H1 (cell line): ENCODE data around the gene MFAP5. TPM values are rescaled to one million over a fixed set of nuclear protein-coding genes. Genes with fewer than 3 reads are reported as not detected.

Experiments used
- CTCF ChIA-PET: fragments of 300-600 bp; sonication (Branson Sonifier 250); formaldehyde crosslinking; loops from one replicate; lab custom pipeline; 2021; ENCODE audit not compliant: partially characterized antibody; lab: Charles Lee
- POLR2A ChIA-PET: fragments of 300-600 bp; sonication (Branson Sonifier 250); formaldehyde crosslinking; loops from one replicate; lab custom pipeline; 2021; ENCODE audit warnings: inconsistent platforms; ENCODE audit not compliant: partially characterized antibody; lab: Charles Lee
- DNase-seq, 2 experiments: peaks; one replicate each; pipeline versions ENCODE4 v3.0.0 to v3.0.0-alpha.2; 2010 to 2022; ENCODE audit warnings: low spot score in 2 of 2, low read depth in 1 of 2, mixed read lengths in 1 of 2
- FAIRE-seq: peaks from 2 replicates; lab custom pipeline; 2011; peaks lifted over from hg19 to GRCh38; lab: Jason Lieb, UNC
- H2AFZ ChIP-seq: 2 replicates; pipeline ENCODE4 v1.8.1; 2012; ENCODE audit warnings: low read length, inconsistent platforms
- H2AK5ac ChIP-seq: 2 replicates; pipeline ENCODE4 v1.6.1; 2013; ENCODE audit warnings: low read depth, low read length
- H2BK120ac ChIP-seq: replicated peaks from 2 replicates; pipeline ENCODE3; 2013; ENCODE audit warnings: low read depth, low read length, inconsistent platforms
- H2BK12ac ChIP-seq: 2 replicates; pipeline ENCODE4 v1.6.1; 2013; ENCODE audit warnings: low read depth, low read length
- H2BK15ac ChIP-seq: 2 replicates; pipeline ENCODE4 v1.6.1; 2013; ENCODE audit warnings: low read length
- H2BK20ac ChIP-seq: 2 replicates; pipeline ENCODE4 v1.6.1; 2013; ENCODE audit warnings: low read length
- H2BK5ac ChIP-seq: 2 replicates; pipeline ENCODE4 v1.6.1; 2013; ENCODE audit warnings: low read depth, low read length
- H3K14ac ChIP-seq: 2 replicates; pipeline ENCODE4 v1.6.1; 2013; ENCODE audit warnings: inconsistent platforms; ENCODE audit not compliant: insufficient read length
- H3K18ac ChIP-seq: 2 replicates; pipeline ENCODE4 v1.6.1; 2013; ENCODE audit warnings: low read length; ENCODE audit errors: extremely low read depth
- H3K23ac ChIP-seq: 2 replicates; pipeline ENCODE4 v1.6.1; 2013; ENCODE audit warnings: inconsistent platforms; ENCODE audit not compliant: insufficient read length
- H3K23me2 ChIP-seq: 2 replicates; pipeline ENCODE4 v1.6.1; 2013; ENCODE audit warnings: low read depth, low read length
- H3K27ac ChIP-seq: 2 replicates; pipeline ENCODE4 v1.6.1; 2011; ENCODE audit warnings: low read depth, low read length, inconsistent platforms
- H3K27me3 ChIP-seq, 4 experiments: replicated peaks in 1 of 4; 1 replicate in 1 of 4; 2 replicates in 3 of 4; pipeline versions ENCODE4 v1.6.1 to v1.8.1; 2011 to 2013; ENCODE audit warnings: low read length in 3 of 4, mild to moderate bottlenecking in 3 of 4, inconsistent platforms in 2 of 4, mixed read lengths in 2 of 4, moderate library complexity in 1 of 4; ENCODE audit not compliant: control insufficient read depth in 3 of 4, insufficient read depth in 3 of 4; ENCODE audit errors: extremely low read depth in 1 of 4
- H3K36me3 ChIP-seq, 4 experiments: 2 replicates each; pipeline versions ENCODE4 v1.6.1 to v1.8.1; 2011 to 2013; ENCODE audit warnings: mild to moderate bottlenecking in 4 of 4, low read length in 3 of 4, moderate library complexity in 2 of 4, control low read depth in 1 of 4, inconsistent platforms in 1 of 4; ENCODE audit not compliant: insufficient read depth in 4 of 4, control insufficient read depth in 2 of 4
- H3K4ac ChIP-seq: replicated peaks from 2 replicates; pipeline ENCODE3; 2013; ENCODE audit warnings: low read length, low read depth, mixed read lengths, inconsistent platforms; ENCODE audit not compliant: insufficient read length
- H3K4me1 ChIP-seq, 4 experiments: replicated peaks in 1 of 4; 1 replicate in 1 of 4; 2 replicates in 3 of 4; pipeline versions ENCODE4 v1.6.1 to v1.8.1; 2011 to 2013; ENCODE audit warnings: low read length in 3 of 4, inconsistent platforms in 2 of 4, mixed read lengths in 1 of 4; ENCODE audit not compliant: insufficient read depth in 4 of 4, control insufficient read depth in 3 of 4
- H3K4me2 ChIP-seq, 2 experiments: 2 replicates each; pipeline versions ENCODE4 v1.6.1 to v1.8.1; 2011 to 2013; ENCODE audit warnings: low read depth in 2 of 2, low read length in 2 of 2, control low read depth in 1 of 2, inconsistent platforms in 1 of 2, mild to moderate bottlenecking in 1 of 2; ENCODE audit not compliant: insufficient read depth in 1 of 2
- H3K4me3 ChIP-seq, 4 experiments: fragments of 200-600, 300-600 bp in 1 of 4; sonication (generic), shearing (Covaris generic), sonication (Bioruptor Twin) in 1 of 4; 2 replicates each; pipeline versions ENCODE4 v1.5.1 to v1.8.1; 2011 to 2016; ENCODE audit warnings: low read length in 4 of 4, low read depth in 3 of 4, control low read depth in 2 of 4, inconsistent platforms in 2 of 4, mild to moderate bottlenecking in 2 of 4, mixed read lengths in 1 of 4, moderate library complexity in 1 of 4; ENCODE audit not compliant: insufficient read depth in 2 of 4; ENCODE audit errors: extremely low read depth in 1 of 4
- H3K56ac ChIP-seq: replicated peaks from 2 replicates; pipeline ENCODE3; 2013; ENCODE audit warnings: low read depth, mild to moderate bottlenecking, mixed read lengths, low read length, inconsistent platforms; ENCODE audit not compliant: insufficient read length
- H3K79me1 ChIP-seq: 2 replicates; pipeline ENCODE4 v1.6.1; 2013; ENCODE audit warnings: low read depth, low read length, control low read depth
- H3K79me2 ChIP-seq, 2 experiments: 2 replicates each; pipeline versions ENCODE4 v1.6.1 to v1.8.1; 2012 to 2013; ENCODE audit warnings: low read length in 2 of 2, mild to moderate bottlenecking in 2 of 2, inconsistent platforms in 1 of 2; ENCODE audit not compliant: insufficient read depth in 2 of 2, control insufficient read depth in 1 of 2
- H3K9ac ChIP-seq, 4 experiments: replicated peaks in 1 of 4; 1 replicate in 1 of 4; 2 replicates in 3 of 4; pipeline versions ENCODE4 v1.6.1 to v1.8.1; 2011 to 2013; ENCODE audit warnings: low read depth in 3 of 4, low read length in 3 of 4, control low read depth in 2 of 4, mild to moderate bottlenecking in 2 of 4, moderate library complexity in 2 of 4, inconsistent platforms in 1 of 4; ENCODE audit errors: extremely low read depth in 1 of 4
- H3K9me3 ChIP-seq, 2 experiments: 2 replicates each; pipeline versions ENCODE4 v1.6.1 to v1.8.1; 2012 to 2013; ENCODE audit warnings: mild to moderate bottlenecking in 2 of 2, moderate library complexity in 2 of 2, control low read depth in 1 of 2, inconsistent platforms in 1 of 2, low read depth in 1 of 2, low read length in 1 of 2, mixed read lengths in 1 of 2; ENCODE audit not compliant: insufficient read depth in 2 of 2
- H4K20me1 ChIP-seq, 2 experiments: replicated peaks in 1 of 2; 2 replicates each; pipeline versions ENCODE3 to v1.8.1; 2011 to 2013; ENCODE audit warnings: inconsistent platforms in 2 of 2, low read length in 2 of 2, mild to moderate bottlenecking in 1 of 2; ENCODE audit not compliant: insufficient read depth in 2 of 2, control insufficient read depth in 1 of 2
- H4K5ac ChIP-seq: 2 replicates; pipeline ENCODE4 v1.6.1; 2013; ENCODE audit warnings: low read length, low read depth, mixed read lengths, inconsistent platforms; ENCODE audit not compliant: insufficient read length
- H4K8ac ChIP-seq: 2 replicates; pipeline ENCODE4 v1.8.0; 2013; ENCODE audit warnings: mild to moderate bottlenecking, moderate library complexity, low read length, inconsistent platforms; ENCODE audit not compliant: insufficient read depth; ENCODE audit errors: extremely low read depth
- H4K91ac ChIP-seq: replicated peaks from 2 replicates; pipeline ENCODE3; 2013; ENCODE audit warnings: low read length, mixed read lengths, inconsistent platforms; ENCODE audit not compliant: insufficient read length
- KDM4A ChIP-seq: IDR thresholded peaks from one replicate; pipeline ENCODE4 v1.7.1; 2012; ENCODE audit warnings: low read depth, mild to moderate bottlenecking, moderate library complexity, low read length, inconsistent platforms; ENCODE audit not compliant: severe bottlenecking
- POLR2A ChIP-seq, 2 experiments: IDR thresholded peaks; 1 replicate in 1 of 2; 2 replicates in 1 of 2; pipeline ENCODE4 v1.6.1; 2011; ENCODE audit warnings: low read depth in 2 of 2, low read length in 2 of 2, mild to moderate bottlenecking in 2 of 2; ENCODE audit errors: control extremely low read depth in 1 of 2
- SP1 ChIP-seq: IDR thresholded peaks from 2 replicates; pipeline ENCODE4 v1.6.1; 2011; ENCODE audit warnings: low read depth, low read length
- TEAD4 ChIP-seq: IDR thresholded peaks from 2 replicates; pipeline ENCODE4 v1.6.1; 2012; ENCODE audit warnings: low read depth, low read length, inconsistent platforms, mixed read lengths
- WGBS, 2 experiments: shearing (Covaris generic) in 1 of 2; methylation state at CpG; one replicate each; pipeline versions ENCODE4 v1.1.6 to v1.1.7; 2013 to 2015; ENCODE audit warnings: low lambda C conversion rate in 2 of 2, mixed read lengths in 2 of 2, inconsistent platforms in 1 of 2, low coverage in 1 of 2, missing lambda C conversion rate in 1 of 2; ENCODE audit not compliant: insufficient replicate concordance in 2 of 2, insufficient coverage in 1 of 2, insufficient read length in 1 of 2; ENCODE audit errors: extremely low coverage in 1 of 2, missing lambda C conversion rate in 1 of 2; 5-methylcytosine and 5-hydroxymethylcytosine counted together
- polyA plus RNA-seq, 7 experiments: library from polyadenylated mRNA; depleted of rRNA in 3 of 7; stranded (reverse) in 5 of 7; unstranded in 2 of 7; fragments of >200 nt in 5 of 7; fragments of 200-250 nt in 2 of 7; gene quantifications; 1 replicate in 5 of 7; 2 replicates in 1 of 7; 4 replicates in 1 of 7; pipeline versions ENCODE4 v1.2.1 to v1.2.3, GENCODE V29; 2011 to 2013; ENCODE audit warnings: missing spikeins in 2 of 7, mixed read lengths in 2 of 7
- total RNA-seq: library from RNA; stranded (reverse); fragmentation: NEBNext Ultra II Directional; extraction: Animal tissue kit (Norgen Biotek cat#: 25700); gene quantifications from 2 replicates; pipeline ENCODE4 v1.2.1, GENCODE V29; 2021

MFAP5 gene
- total and polyA plus RNA-seq, 2 of the 8 experiments (the other 6 are each of a cell fraction or from before 2014, with no cell fraction given): 0.60 to 0.86 TPM

DNA sequence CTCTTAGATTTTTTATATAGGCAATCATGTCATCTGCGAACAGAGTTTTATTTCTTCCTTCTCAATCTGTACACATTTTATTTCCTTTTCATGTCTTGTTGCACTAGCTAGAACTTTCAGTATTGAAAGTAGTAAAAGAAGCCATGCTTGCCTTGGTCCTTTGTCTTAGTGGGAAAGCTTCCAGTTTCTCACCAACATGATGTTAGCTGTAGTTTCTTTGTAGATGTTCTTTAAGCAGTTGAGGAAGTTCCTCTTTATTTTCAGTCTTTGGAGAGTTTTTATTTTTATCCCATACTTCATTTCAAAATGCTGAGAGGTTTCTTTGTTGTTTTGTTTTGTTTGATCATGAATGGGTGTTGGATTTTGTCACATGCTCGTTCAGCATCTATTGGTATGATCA is 22.4 kb upstream of the MFAP5 start:
- no peak overlapping the region for H2BK20ac ChIP-seq
- no peak overlapping the region for H4K8ac ChIP-seq
- peaks cover 6 to 25% (median 14%) of the 10 kb centered on the region in 4 experiments for H3K4me1 ChIP-seq
- WGBS, 2 experiments: 91% methylated on average over 2 of the region's 2 CpGs; no CpG with 5 or more reads in 1 of the 2 experiments
- no peaks in the 10 kb centered on the region for H3K79me1 ChIP-seq
- H2AFZ ChIP-seq: no peak overlapping the region
- CTCF ChIA-PET: interaction anchor here (1.0 to 4.2 kb wide), 10 partner anchors 12 to 366 kb away, joined by 3 to 25 read pairs (median 5); partner anchors contain the start of gene RIMKLB
- no peak overlapping the region for H2BK120ac ChIP-seq
- H3K23me2 ChIP-seq: no peaks in the 10 kb centered on the region
- H3K9ac ChIP-seq: no peak overlapping the region
- H3K23ac ChIP-seq: no peak overlapping the region
- H3K14ac ChIP-seq: no peak overlapping the region
- H2BK15ac ChIP-seq: no peak overlapping the region
- no peak overlapping the region for H2BK5ac ChIP-seq
- no peak overlapping the region for H2AK5ac ChIP-seq
- no peak overlapping the region for H3K4me2 ChIP-seq
- H3K18ac ChIP-seq: no peak overlapping the region
- DNase-seq (no peak), FAIRE-seq (no peak)
- no peak overlapping the region for H4K91ac ChIP-seq
- no peaks in the 10 kb centered on the region for H4K20me1 ChIP-seq
- no peaks in the 10 kb centered on the region for H3K27me3 ChIP-seq
- H2BK12ac ChIP-seq: no peak overlapping the region
- H4K5ac ChIP-seq: no peak overlapping the region
- H3K4ac ChIP-seq: no peak overlapping the region
- no peaks in the 10 kb centered on the region for H3K9me3 ChIP-seq
- POLR2A ChIA-PET: no interaction called here
- H3K56ac ChIP-seq: no peak overlapping the region
- no peak overlapping the region for H3K4me3 ChIP-seq
- H3K79me2 ChIP-seq: no peaks in the 10 kb centered on the region
- H3K27ac ChIP-seq: no peak overlapping the region
- H3K36me3 ChIP-seq: no peaks in the 10 kb centered on the region
- TF ChIP-seq SP1: no peak
- TF ChIP-seq TEAD4: no peak
- no peak for TF ChIP-seq KDM4A
- TF ChIP-seq POLR2A (IDR thresholded peaks at IDR 0.05; ENCODE audit: control extremely low read depth in 1 of 2, low read depth in 2 of 2, low read length in 2 of 2): no peak
